Activated T-cell treated with anti-CD3 and anti-CD28 coated beads, Interleukin-2, amount 50 U/mL, for 4 hours (primary cell): ENCODE results near the gene NEK9. TPM values are rescaled to one million over a fixed set of nuclear protein-coding genes. Genes with fewer than 3 reads are reported as not detected.

Experiments used
- ATAC-seq, 2 donors: fragments of 200-7000 bp; cut with Tn5 transposase; one replicate each; pipeline ENCODE4 v1.10.0; 2021
- DNase-seq: peaks from one replicate; pipeline ENCODE4 v3.0.0-alpha.2; 2020
- H3K27me3 Mint-ChIP-seq: one replicate; pipeline ENCODE4 v1.8.0; 2021; ENCODE audit warnings: low read depth, mixed read lengths
- H3K36me3 Mint-ChIP-seq: one replicate; pipeline ENCODE4 v1.8.0; 2022; ENCODE audit warnings: mixed read lengths; ENCODE audit not compliant: insufficient read depth
- H3K4me1 Mint-ChIP-seq: one replicate; pipeline ENCODE4 v1.8.0; 2021; ENCODE audit warnings: low read depth, mixed read lengths
- H3K4me3 Mint-ChIP-seq: one replicate; pipeline ENCODE4 v1.8.0; 2021; ENCODE audit warnings: mild to moderate bottlenecking, moderate library complexity, mixed read lengths
- H3K9me3 Mint-ChIP-seq: one replicate; pipeline ENCODE4 v1.8.0; 2021; ENCODE audit warnings: mixed read lengths
- total RNA-seq, 3 donors: library from RNA; stranded (reverse); gene quantifications; one replicate each; pipeline ENCODE4 v1.2.1, GENCODE V29; 2021

Gene NEK9
- total RNA-seq, 3 donors from 2014 or later = 48.5 to 51.2 (median 50.4) TPM

DNA sequence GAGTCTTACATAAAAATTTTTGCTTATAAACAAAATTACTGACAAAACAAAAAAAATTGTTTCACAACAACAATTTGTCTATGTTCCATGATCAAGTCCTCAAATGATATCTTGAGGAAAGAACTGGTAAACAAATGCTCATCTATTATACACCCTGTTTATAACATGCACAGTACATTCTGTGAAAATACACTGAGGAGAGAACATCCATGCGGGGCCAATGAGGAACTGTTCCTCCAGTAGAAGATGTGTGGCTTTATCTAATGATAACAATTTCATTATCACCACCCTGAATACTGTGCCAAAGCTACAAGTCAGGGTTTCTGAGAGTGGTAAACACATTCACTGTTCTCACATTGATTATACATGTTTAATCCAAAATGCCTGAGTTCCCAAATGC lies 86.3 kb downstream of the NEK9 start:
- H3K27me3 Mint-ChIP-seq = no peaks in the 10 kb centered on the region
- peaks cover 27% of the 10 kb centered on the region for H3K36me3 Mint-ChIP-seq
- H3K4me1 Mint-ChIP-seq = peaks cover 14% of the 10 kb centered on the region
- ATAC-seq (no peak), DNase-seq (no peak)
- H3K9me3 Mint-ChIP-seq = no peaks in the 10 kb centered on the region
- no peak overlapping the region for H3K4me3 Mint-ChIP-seq

DNA sequence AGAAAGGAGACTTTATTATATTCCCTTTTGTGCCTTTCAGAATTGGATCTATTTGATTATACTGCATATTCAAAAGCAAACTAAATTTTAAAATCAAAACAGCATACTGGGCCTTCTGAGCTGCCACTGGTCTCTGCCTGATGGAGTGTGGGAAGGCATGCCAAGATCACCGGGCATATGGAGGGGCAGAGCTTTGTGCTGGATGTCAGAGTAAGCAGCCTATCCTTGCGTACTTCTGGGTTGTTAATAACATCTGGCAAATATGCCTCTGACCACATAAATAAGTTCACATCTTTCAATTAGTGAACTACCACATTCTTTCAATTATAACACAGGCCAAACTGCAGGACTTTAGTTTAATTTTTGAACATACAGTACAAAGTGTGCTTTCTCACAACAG lies 93.9 kb downstream of the NEK9 start:
- H3K9me3 Mint-ChIP-seq = no peaks in the 10 kb centered on the region
- no peak for ATAC-seq
- no peaks in the 10 kb centered on the region for H3K27me3 Mint-ChIP-seq
- DNase-seq = no peak
- H3K4me1 Mint-ChIP-seq = no peaks in the 10 kb centered on the region
- peaks cover 40% of the 10 kb centered on the region for H3K36me3 Mint-ChIP-seq
- H3K4me3 Mint-ChIP-seq = no peak overlapping the region

DNA sequence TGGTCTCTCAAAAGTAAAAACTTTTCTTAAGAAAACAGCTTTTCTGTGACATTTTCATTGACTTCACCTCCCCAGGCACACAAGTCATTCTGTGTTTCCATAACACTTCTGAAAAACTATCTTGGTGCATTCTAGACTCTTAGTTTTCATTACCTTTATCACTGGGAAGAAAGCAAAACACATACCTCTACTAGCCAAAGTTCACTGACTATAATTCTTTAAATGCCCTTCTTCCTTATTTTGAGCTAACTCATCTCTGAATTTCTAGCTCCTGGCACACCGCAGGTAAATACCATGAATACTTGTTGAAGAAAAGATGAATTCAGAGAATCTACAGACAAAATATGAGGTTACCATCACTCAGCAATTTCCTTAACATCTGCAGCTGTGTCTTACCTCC lies 96.7 kb downstream of the NEK9 start:
- Mint-ChIP-seq H3K4me1 (no peaks in the 10 kb centered on the region), H3K4me3 (no peak overlapping the region), H3K9me3 (no peaks in the 10 kb centered on the region), H3K27me3 (no peaks in the 10 kb centered on the region), H3K36me3 (peaks cover 28% of the 10 kb centered on the region)
- ATAC-seq (no peak), DNase-seq (no peak)

Other genes with a start within 250 kb of the NEK9 start
- gene DLST, start 245.1 kb downstream of the NEK9 start, total RNA-seq = 100 to 1,000 TPM; 104 to 107 (median 106) TPM
- 10 to 100 TPM; 13.2 to 20.7 (median 17.3) TPM for gene RPS6KL1, start 203.8 kb downstream of the NEK9 start, total RNA-seq
- gene PGF, start 171.5 kb downstream of the NEK9 start, total RNA-seq = under 1 TPM; 0.18 to 0.38 (median 0.18) TPM
- gene EIF2B2, start 124.1 kb downstream of the NEK9 start, total RNA-seq = 10 to 100 TPM; 61.2 to 69.4 (median 66.0) TPM
- 10 to 100 TPM; 11.0 to 14.7 (median 11.7) TPM for gene MLH3, start 75.6 kb downstream of the NEK9 start, total RNA-seq
- 10 to 100 TPM; 16.0 to 17.3 (median 16.8) TPM for gene ACYP1, start 63.0 kb downstream of the NEK9 start, total RNA-seq
- under 1 TPM; 0.45 to 0.84 (median 0.78) TPM for gene ZC2HC1C, start 57.4 kb downstream of the NEK9 start, total RNA-seq
- 100 to 1,000 TPM; 184 to 196 (median 195) TPM for gene TMED10, start 49.6 kb upstream of the NEK9 start, total RNA-seq
- 10 to 100 TPM; 16.8 to 19.5 (median 18.1) TPM for gene FOS, start 151.8 kb upstream of the NEK9 start, total RNA-seq